HG02970 (cell line): ENCODE results near the gene TMSB4X.
"Not testable (repeated sequence)": the region's sequence is repeated elsewhere in the genome, so short reads cannot be mapped to it uniquely, and the experiment has no call there.

ENCODE experiments used
- ATAC-seq: cut with Tn5 transposase; IDR thresholded peaks from one replicate; pipeline ENCODE4 v1.9.1; 2021; ENCODE audit warnings: mild to moderate bottlenecking, moderate library complexity, moderate number of reproducible peaks; ENCODE audit not compliant: unreplicated experiment, low FRiP score

TMSB4X gene

GRCh38 chrX:13015536-13016236 is 40.8 kb downstream of the TMSB4X start:
- no peak for ATAC-seq

- not testable (repeated sequence) for ATAC-seq
Observed at GRCh38 chrX:13016731-13017130, 41.8 kb downstream of the TMSB4X start.

GRCh38 chrX:13022926-13023325 is 48.0 kb downstream of the TMSB4X start:
- ATAC-seq = no peak

- no peak for ATAC-seq
Observed at GRCh38 chrX:13023567-13023966, 48.7 kb downstream of the TMSB4X start.

GRCh38 chrX:13023979-13024378 is 49.1 kb downstream of the TMSB4X start:
- ATAC-seq = no peak

- no peak for ATAC-seq
Observed at GRCh38 chrX:13024986-13025385, 50.1 kb downstream of the TMSB4X start.
